PC-3 (cell line): ENCODE measurements around the gene NFU1. TPM values are rescaled to one million over a fixed set of nuclear protein-coding genes. Genes with fewer than 3 reads are reported as not detected.

Experiments
- ATAC-seq: fragments of 200-7000 bp; cut with Tn5 transposase; 2 replicates; pipeline ENCODE4 v1.9.1; 2020; ENCODE audit warnings: mild to moderate bottlenecking, moderate library complexity
- Bru-seq: library from RNA; stranded (reverse); fragments of 400-500 nt; gene quantifications from one replicate; lab custom pipeline; 2021; lab: Mats Ljungman, UMichigan
- BruChase-seq, 2 experiments: library from RNA; stranded (reverse); fragments of 400-500 nt; gene quantifications; one replicate each; lab custom pipeline; 2021; lab: Mats Ljungman, UMichigan
- BruUV-seq: library from RNA; stranded (reverse); fragments of 400-500 nt; replicated peaks from 2 replicates; lab custom pipeline; 2021; lab: Mats Ljungman, UMichigan
- CTCF ChIA-PET: fragments of 300-600 bp; sonication (Branson Sonifier 250); formaldehyde crosslinking; loops from one replicate; lab custom pipeline; 2022; ENCODE audit warnings: antibody characterized with exemption; lab: Charles Lee
- POLR2A ChIA-PET: fragments of 300-600 bp; sonication (Branson Sonifier 250); formaldehyde crosslinking; loops from one replicate; lab custom pipeline; 2022; ENCODE audit warnings: antibody characterized with exemption; ENCODE audit not compliant: unreplicated experiment; lab: Charles Lee
- DNase-seq: peaks from one replicate; pipeline ENCODE4 v3.0.0-alpha.2; 2015
- H2AFZ ChIP-seq: fragments of 300-600 bp; sonication (generic); 2 replicates; pipeline ENCODE4 v1.6.0; 2016; ENCODE audit warnings: antibody characterized with exemption, low read length
- H3F3A ChIP-seq: fragments of 300-600 bp; sonication (generic); one replicate; pipeline ENCODE4 v1.6.0; 2017; ENCODE audit warnings: antibody characterized with exemption, low read length, control low read depth, mild to moderate bottlenecking; ENCODE audit not compliant: unreplicated experiment
- H3K27ac ChIP-seq: fragments of 300-600 bp; sonication (generic); 2 replicates; pipeline ENCODE4 v1.5.1; 2016; ENCODE audit warnings: mild to moderate bottlenecking, low read length
- H3K27me3 ChIP-seq: fragments of 300-600 bp; sonication (generic); 2 replicates; pipeline ENCODE4 v1.6.1; 2016; ENCODE audit warnings: low read length, mixed read lengths
- H3K36me3 ChIP-seq: fragments of 300-600 bp; sonication (generic); 2 replicates; pipeline ENCODE4 v1.6.1; 2016; ENCODE audit warnings: low read depth, mixed run types, low read length, mixed read lengths
- H3K4me1 ChIP-seq: fragments of 300-600 bp; sonication (generic); 2 replicates; pipeline ENCODE4 v1.5.1; 2016; ENCODE audit warnings: low read length; ENCODE audit not compliant: insufficient read depth
- H3K4me2 ChIP-seq: fragments of 300-600 bp; sonication (generic); 2 replicates; pipeline ENCODE4 v1.6.0; 2016; ENCODE audit warnings: low read length
- H3K4me3 ChIP-seq: fragments of 300-600 bp; sonication (generic); 2 replicates; pipeline ENCODE4 v1.5.1; 2016; ENCODE audit warnings: mild to moderate bottlenecking, low read length, mixed read lengths
- H3K79me2 ChIP-seq: fragments of 300-600 bp; sonication (generic); 2 replicates; pipeline ENCODE4 v1.6.1; 2017; ENCODE audit warnings: low read length, mixed read lengths
- H3K9ac ChIP-seq: fragments of 300-600 bp; sonication (generic); 2 replicates; pipeline ENCODE4 v1.6.0; 2016; ENCODE audit warnings: mild to moderate bottlenecking, low read length
- H3K9me2 ChIP-seq: fragments of 300-600 bp; sonication (generic); replicated peaks from 2 replicates; pipeline ENCODE4 v1.6.1; 2016; ENCODE audit warnings: mixed run types, low read length, mixed read lengths
- H3K9me3 ChIP-seq: fragments of 300-600 bp; sonication (generic); 2 replicates; pipeline ENCODE4 v1.6.1; 2016; ENCODE audit warnings: low read length, mixed read lengths
- H4K20me1 ChIP-seq: fragments of 300-600 bp; sonication (generic); 2 replicates; pipeline ENCODE4 v1.6.1; 2016; ENCODE audit warnings: low read length, mixed read lengths
- EZH2 ChIP-seq: fragments of 300-600 bp; sonication (generic); IDR thresholded peaks from one replicate; pipeline ENCODE4 v1.6.1; 2017; ENCODE audit warnings: antibody characterized with exemption, mild to moderate bottlenecking, low read length; ENCODE audit not compliant: unreplicated experiment
- EZH2phosphoT487 ChIP-seq: fragments of 300-600 bp; sonication (generic); IDR thresholded peaks from 2 replicates; pipeline ENCODE4 v1.6.1; 2018; ENCODE audit warnings: mild to moderate bottlenecking, antibody characterized with exemption, low read length, borderline replicate concordance
- intact Hi-C: fragments of 100-400 bp; cut with micrococcal nuclease; formaldehyde crosslinking; loops from 2 replicates; pipeline ENCODE4 v1.9.0; 2023
- long read RNA-seq: library from polyadenylated mRNA; unstranded; transcript quantifications from one replicate; pipeline ENCODE4 v2.0.0, GENCODE V29; 2021; ENCODE audit not compliant: unreplicated experiment
- total RNA-seq: library from RNA; depleted of rRNA; stranded (reverse); fragments of >200 nt; gene quantifications from 2 replicates; pipeline ENCODE4 v1.2.3, GENCODE V29; 2014; rRNA removed
- TF ChIP-seq, protein P1 (sequence below): fragments of 300-600 bp; sonication (generic); conservative IDR thresholded peaks from 2 replicates; pipeline ENCODE4 v1.5.1; 2017; ENCODE audit warnings: antibody characterized with exemption, low read depth, mild to moderate bottlenecking, low read length

The NFU1 gene
- total RNA-seq (38.8 and 45.6 TPM in 2 replicates), Bru-seq, nascent RNA (percentile 53 among the genes with signal in this experiment), BruChase-seq, experiment 1, labeled RNA remaining after a 6-hour chase (percentile 54 among the genes with signal in this experiment), BruChase-seq, experiment 2, labeled RNA remaining after a 2-hour chase (percentile 51 among the genes with signal in this experiment)
- long read RNA-seq, transcript NFU1-203 (8 exons, 1,467 nt), result major isoform, 9 of 14 reads
- long read RNA-seq, partial matches to known transcripts, result 3 of 14 reads
- long read RNA-seq, other reads (novel, unspliced or antisense), result 2 of 14 reads

DNA sequence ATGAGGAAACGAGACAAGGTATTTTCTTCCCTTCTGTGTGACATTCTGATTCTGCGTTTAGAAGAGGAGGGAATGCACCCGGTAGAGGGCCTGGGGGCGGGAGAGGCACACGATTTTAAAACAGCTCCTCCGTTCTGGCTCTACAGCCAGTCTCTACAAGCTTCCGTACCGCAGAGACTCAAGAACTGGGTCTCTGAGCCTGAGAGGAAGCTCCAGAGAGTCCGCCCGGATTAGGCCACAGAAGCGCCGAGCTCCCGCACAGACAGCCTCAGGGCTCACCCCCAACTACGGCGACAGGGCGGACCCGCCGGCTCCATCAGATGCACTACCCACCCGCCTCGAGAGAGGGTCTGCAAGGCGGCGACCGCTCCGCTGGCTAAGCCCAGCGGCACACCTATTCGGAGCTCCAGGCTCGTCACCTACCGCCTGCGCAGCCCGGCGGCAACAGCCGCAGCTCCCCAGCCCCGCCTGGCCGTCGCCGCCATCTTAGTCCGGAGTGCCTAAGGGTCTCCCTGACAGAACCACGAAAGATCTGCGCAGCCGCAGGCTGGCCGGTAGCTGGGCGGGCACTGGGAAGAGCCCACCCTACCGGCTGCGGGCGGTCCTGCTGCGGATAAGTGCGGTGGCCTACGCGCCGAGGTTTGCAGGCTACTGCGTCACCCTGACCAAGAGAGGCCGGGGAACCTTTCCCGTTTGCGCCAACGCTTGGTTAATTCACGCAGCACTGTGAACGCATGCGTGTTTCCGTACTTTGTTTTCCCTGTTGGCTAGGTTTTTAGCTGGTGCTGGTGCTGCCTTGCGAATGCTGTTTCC is at the start of gene NFU1:
Gene NFU1 (minus strand): TSS at position 498 of the 813 bp plus-strand sequence. CDS start 13 bp downstream, at position 485.
- TSS peak; percentile 58 for BruUV-seq
- no peaks in the 10 kb centered on the region for H3K9me3 ChIP-seq
- POLR2A ChIA-PET, result interaction anchor here (0.6 to 1.0 kb wide), 4 partner anchors 15 to 786 kb away, joined by 3 read pairs; no protein-coding TSS in a partner anchor
- H3K79me2 ChIP-seq, result peaks cover 18% of the 10 kb centered on the region
- peak within 1 kb of the TSS; percentile 88 for H3K4me3 ChIP-seq
- peak; percentile 84 for DNase-seq
- H3K27me3 ChIP-seq, result no peaks in the 10 kb centered on the region
- no peaks in the 10 kb centered on the region for H3K36me3 ChIP-seq
- H3K4me2 ChIP-seq, result peak within 1 kb of the TSS; percentile 84
- peaks cover 24% of the 10 kb centered on the region for H3K4me1 ChIP-seq
- H3K9me2 ChIP-seq, result no peaks in the 10 kb centered on the region
- ATAC-seq, result peak; percentile 85
- no peaks in the 10 kb centered on the region for H3F3A ChIP-seq
- peak within 1 kb of the TSS; percentile 67 for H3K27ac ChIP-seq
- no peaks in the 10 kb centered on the region for H4K20me1 ChIP-seq
- TF ChIP-seq, protein P1, sequence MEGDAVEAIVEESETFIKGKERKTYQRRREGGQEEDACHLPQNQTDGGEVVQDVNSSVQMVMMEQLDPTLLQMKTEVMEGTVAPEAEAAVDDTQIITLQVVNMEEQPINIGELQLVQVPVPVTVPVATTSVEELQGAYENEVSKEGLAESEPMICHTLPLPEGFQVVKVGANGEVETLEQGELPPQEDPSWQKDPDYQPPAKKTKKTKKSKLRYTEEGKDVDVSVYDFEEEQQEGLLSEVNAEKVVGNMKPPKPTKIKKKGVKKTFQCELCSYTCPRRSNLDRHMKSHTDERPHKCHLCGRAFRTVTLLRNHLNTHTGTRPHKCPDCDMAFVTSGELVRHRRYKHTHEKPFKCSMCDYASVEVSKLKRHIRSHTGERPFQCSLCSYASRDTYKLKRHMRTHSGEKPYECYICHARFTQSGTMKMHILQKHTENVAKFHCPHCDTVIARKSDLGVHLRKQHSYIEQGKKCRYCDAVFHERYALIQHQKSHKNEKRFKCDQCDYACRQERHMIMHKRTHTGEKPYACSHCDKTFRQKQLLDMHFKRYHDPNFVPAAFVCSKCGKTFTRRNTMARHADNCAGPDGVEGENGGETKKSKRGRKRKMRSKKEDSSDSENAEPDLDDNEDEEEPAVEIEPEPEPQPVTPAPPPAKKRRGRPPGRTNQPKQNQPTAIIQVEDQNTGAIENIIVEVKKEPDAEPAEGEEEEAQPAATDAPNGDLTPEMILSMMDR, result peak; percentile 28
- no peak for TF ChIP-seq EZH2
- intact Hi-C loops, result loop anchor here (2.0 kb wide), 1 partner anchor 50 kb away; the partner anchor contains the start of gene GFPT1
- H2AFZ ChIP-seq, result peak within 1 kb of the TSS; percentile 79
- CTCF ChIA-PET, result interaction anchor here (0.5 to 1.4 kb wide), 7 partner anchors 47 to 384 kb away, joined by 3 to 5 read pairs (median 3); no protein-coding TSS in a partner anchor
- H3K9ac ChIP-seq, result peak within 1 kb of the TSS; percentile 89

DNA sequence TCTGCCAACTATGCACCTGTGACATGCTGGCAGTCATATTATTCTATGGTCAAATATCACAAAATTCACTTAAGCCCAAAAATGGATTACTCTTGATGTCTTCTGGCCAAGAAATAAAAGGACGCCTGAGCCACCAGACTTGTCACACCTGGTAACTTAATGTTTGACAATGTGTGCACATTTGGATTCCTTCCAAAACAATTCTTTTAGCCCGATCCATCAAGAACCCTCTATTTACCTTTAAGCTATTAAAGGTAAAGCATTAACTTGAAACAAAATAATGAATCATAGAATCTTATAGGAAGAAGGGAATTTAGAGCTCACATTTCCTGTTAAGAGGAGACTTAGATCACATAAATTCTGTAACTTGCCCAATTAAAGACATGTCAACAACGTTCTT is 46.5 kb upstream of the NFU1 start:
- peak overlapping the region; percentile 44 for H3K4me2 ChIP-seq
- no peaks in the 10 kb centered on the region for H3K9me3 ChIP-seq
- DNase-seq, result peak; percentile 64
- H3K4me3 ChIP-seq, result no peak overlapping the region
- H3K36me3 ChIP-seq, result no peaks in the 10 kb centered on the region
- peak; percentile 84 for ATAC-seq
- H3F3A ChIP-seq, result no peaks in the 10 kb centered on the region
- POLR2A ChIA-PET, result interaction anchor here (0.9 kb wide), 1 partner anchor 43 kb away, joined by 3 read pairs; no protein-coding TSS in a partner anchor
- H3K27me3 ChIP-seq, result no peaks in the 10 kb centered on the region
- CTCF ChIA-PET, result interaction anchor here (1.0 kb wide), 1 partner anchor 47 kb away, joined by 4 read pairs; the partner anchor contains the start of gene NFU1
- H4K20me1 ChIP-seq, result no peaks in the 10 kb centered on the region
- TF ChIP-seq EZH2 (no peak), EZH2phosphoT487 (no peak)
- TF ChIP-seq, protein P1, result no peak
- peaks cover 18% of the 10 kb centered on the region for H3K4me1 ChIP-seq
- peak overlapping the region; percentile 10; the same call in 1 of the 2 replicates for H3K27ac ChIP-seq
- no peak overlapping the region for H3K9ac ChIP-seq
- no peaks in the 10 kb centered on the region for H3K9me2 ChIP-seq
- intact Hi-C loops, result loop anchor here (5.0 to 10.0 kb wide), 2 partner anchors 41 to 99 kb away; partner anchors contain the start of gene GFPT1
- H3K79me2 ChIP-seq, result no peaks in the 10 kb centered on the region
- no peak overlapping the region for H2AFZ ChIP-seq
- BruUV-seq, result no TSS peak
